ENCODE measurements around the gene PHLPP1.
"Not testable (repeated sequence)": the region's sequence is repeated elsewhere in the genome, so short reads cannot be mapped to it uniquely, and the experiment has no call there.

Gene PHLPP1

DNA sequence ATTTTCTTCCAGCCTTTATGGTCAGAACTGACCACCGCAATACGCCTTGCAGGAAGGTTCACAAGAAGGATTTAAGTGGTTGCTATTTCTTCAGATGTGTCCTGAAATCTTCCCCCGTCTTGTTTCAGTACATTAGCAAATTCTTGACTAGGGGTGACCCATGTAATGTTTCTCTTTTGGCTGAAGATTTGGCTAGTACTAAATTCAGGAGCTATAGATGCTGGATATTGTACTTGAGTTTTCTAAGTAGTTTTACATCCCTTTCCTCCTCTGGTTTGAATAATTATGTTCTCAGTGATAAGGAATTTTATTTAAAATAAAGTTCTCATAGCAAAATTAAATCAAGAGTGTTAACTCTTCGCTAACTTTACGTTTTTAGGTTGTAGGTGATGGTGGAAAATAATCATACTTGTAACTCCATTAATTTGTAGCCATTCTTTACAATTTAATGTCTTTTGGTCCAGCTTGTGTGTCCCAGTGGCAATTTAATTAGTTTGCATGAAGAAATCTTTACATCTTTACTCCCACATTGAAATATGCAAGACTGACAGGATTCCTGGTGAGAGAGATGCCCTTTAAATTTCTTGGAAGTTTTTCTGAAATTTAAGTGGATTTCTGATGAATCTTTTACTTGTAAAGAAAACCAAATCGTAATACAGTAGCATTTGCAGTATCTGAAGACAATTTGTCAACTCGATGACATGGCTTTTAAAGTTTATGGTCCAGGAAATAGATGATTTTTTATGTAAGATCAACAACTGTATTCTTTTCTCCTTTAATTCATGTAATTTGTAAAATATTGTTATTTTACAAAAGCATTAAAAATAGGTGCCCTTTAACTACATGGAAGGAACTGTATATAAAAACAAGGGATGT, 2.8 kb downstream of the PHLPP1 start:
- FAIRE-seq, result peak; percentile 44

DNA sequence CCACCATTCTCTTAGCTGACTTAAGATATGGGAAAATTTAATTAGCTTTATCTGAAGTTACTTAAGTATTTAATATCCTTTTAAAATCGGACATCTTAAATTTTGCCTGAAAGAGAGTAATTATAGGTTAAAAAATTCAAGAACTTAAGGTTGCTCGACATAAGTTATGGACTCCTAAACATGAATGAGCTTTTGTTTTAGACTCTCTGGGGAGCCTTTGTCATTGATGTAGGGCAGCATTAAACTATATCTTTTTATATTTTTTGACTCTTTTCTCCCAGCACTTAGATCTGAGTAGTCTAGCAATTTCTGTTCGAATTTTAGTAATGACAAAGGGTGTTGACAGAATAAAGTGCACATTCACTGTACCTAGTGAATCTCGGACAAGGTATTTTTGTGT, 4.7 kb downstream of the PHLPP1 start:
- FAIRE-seq, result no peak

DNA sequence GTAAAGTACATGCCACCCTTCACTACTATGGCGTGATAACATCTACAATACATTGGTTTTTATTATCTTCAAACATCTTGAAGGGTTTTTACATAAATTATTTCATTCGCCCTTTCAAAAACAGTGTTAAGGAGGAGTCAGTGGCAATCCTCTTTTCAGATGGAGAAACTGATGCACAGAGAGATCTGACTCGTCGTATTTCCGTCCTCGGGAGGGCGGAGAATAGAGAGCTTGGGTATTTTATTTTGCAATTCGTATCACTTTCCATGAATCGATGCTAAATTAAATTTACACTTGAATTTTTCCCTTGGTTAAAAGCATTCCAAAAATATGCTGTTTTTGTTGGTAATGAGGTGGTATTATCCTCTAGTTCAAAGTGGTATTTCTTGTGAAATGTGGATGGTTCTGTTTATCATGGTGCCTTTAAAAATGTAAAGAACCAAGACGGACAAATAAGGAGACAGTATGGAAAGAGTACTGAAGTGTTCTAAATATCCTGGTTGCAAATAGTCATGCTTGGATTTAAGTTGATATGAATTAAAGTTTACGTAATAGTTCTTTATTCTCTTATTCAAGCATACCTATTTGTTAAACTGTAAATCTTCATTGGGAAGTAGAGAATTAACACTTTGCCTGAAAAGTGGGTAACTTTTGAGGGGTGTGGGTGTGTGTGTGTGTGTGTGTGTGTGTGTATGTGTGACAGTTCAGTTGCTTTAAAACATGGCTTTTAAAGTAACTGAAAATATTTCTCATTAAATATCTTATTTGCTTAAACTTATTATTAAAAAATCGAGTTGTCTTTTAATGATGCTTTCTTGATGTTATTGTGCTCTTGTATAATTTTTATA, 5.6 kb downstream of the PHLPP1 start:
- peak; percentile 77 for FAIRE-seq

DNA sequence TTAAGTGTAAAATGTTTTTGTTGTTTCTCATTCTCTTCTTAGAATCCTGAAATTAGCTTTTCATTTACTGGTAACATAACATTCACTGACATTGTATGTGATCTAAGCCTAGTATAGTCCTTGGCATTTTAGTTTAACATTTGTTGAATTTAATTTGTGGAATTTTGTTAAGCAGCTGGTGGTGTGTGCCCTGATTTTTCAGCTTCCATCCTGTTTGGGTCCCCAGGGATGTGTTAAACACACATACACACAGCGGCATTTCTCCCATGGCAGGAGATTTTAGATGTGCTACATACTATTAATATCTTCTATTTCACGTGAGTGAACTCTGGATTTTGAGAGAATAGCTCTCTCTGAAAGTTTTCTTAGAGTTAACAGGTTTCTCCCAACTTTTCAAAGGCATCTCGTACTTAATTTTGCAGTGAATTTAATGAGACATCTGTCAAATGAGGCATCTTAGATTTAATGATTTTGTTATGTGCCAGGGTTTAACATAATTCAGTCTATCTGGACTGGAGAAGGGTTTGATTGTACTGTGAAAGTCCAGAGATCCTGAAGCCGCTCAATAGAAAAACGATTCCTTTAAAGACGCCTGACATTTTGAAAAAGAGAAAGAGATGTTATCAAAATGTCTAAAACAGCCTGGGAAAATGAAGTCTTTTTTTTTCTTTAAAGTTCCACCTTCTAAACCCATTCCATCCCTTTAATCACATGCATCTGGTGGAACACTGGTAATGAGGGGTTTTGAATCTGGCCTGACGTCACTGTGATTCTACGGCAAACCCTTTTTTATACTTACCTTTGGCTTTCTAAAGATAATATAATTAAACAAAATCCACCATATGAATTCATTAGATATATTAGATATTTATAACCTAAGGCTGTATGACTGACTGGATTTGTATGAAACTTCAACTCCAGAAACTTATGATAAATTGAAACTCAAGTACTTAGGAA, 6.8 kb downstream of the PHLPP1 start:
- FAIRE-seq, result no peak

DNA sequence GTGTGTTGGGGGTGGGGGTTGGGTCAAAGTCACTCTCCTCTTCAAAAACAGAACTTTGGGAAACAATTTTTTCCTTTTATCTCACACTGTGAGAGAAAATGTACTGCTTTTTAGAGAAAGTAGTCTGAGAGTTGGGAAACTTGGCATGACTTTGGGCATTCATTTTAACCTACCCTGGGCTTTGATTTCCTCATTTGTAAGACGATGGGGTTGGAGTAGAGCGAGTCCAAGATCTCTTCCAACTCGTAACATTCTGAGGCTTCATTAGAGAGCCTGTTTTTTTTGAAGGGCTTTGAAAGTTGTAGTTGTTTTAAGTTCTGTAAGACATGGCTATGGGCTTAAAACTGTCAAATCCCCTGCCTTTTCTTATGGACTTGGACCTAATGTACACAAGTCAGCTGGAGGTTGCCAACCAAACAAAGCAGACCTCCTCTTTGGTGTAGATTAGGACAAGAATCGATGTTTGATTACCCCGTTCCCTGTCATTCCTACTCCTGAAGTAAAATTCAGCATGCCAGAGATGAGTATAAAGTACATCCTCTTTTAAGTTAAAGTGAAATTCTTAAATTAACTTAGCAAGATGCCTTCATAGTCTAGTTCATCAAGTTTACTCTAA, 8.4 kb downstream of the PHLPP1 start:
- no peak for FAIRE-seq

DNA sequence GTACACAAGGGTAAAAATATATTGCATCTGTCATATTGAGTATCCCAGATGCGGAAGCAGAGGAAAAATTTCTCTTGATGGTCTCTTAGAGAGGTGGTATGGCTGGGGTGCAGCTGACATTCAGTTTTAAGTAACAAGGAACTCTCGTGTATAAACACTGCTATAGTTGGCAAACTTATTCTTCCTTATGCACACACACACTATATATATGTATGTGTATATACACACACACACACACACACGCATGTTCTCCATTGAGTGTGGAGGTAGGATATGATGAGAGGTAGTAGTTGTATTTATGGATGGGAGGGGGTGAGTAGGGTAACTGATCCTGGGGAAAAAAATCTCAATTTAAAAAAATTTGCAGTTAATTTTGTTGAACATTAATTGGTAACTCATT, 10.6 kb downstream of the PHLPP1 start:
- FAIRE-seq, result no peak

DNA sequence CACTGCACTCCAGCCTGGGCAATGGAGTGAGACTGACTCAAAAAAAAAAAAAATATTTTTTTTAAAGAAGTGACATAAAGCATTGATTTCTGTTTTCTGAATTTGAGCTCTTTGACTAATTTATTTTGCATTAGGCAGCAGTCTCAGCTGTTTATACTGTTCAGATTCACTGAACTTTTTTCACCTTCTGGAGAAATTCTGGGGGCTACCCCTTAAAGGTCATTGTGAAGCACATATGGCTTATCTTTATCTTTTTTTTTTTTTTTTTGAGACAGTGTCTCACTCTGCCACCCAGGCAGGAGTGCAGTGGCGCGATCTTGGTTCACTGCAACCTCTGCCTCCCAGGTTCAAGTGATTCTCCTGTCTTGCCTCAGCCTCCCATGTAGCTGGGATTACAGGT, 12.9 kb downstream of the PHLPP1 start:
- FAIRE-seq, result no peak

DNA sequence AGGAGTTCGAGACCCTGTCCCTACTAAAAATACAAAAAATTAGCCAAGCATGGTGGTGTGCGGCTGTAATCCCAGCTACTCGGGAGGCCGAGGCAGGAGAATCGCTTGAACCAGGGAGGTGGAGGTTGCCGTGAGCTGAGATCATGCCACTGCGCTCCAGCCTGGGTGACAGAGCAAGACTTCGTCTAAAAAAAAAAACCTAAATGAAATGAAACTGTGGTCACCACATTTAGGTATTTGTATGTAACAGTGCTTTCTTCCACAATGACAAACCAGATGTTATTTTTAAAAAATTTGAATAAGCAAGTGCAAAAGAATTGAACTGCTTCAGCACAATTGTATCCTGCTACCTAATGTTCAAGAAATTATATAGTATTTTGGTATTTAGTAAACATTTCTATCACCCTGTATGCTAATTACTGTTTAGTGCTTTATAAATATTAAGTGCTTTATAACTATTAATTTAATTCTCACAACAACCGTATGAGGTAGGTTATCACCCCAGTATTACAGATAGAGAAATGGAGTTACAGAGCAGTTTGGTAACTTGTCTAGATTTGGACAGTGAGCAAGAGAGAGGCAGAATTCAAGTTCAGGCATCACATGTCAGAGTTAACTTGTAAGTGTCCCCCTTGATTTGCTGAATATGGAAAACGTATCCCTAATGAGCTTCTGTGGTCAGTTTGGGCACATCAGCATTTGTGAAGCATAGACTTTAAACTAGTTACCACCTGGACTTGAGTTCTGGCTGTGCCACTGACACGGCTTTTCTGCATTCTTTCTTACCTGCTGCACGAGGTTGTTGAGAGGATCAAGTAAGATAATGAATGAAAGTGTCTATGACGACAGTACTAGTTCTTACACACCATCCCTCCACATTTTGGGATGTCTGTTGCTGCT, 14.4 kb downstream of the PHLPP1 start:
- FAIRE-seq, result no peak

DNA sequence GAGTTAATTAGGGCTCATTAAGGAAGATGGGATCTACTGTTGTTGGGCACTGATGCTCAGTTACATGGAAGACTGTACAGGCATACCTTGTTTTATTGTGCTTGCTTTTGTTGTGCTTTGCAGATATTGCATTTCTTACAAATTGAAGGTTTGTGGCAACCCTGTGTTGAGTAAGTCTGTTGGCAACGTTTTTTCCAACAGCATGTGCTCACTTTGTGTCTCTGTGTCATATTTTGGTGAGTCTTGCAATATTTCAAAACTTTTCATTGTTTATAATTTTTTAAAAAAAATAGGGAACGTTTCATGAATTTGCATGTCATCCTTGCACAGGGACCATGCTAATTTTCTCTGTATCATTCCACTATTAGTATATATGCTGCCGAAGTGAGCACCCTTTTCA, 15.6 kb downstream of the PHLPP1 start:
- FAIRE-seq, result no peak

DNA sequence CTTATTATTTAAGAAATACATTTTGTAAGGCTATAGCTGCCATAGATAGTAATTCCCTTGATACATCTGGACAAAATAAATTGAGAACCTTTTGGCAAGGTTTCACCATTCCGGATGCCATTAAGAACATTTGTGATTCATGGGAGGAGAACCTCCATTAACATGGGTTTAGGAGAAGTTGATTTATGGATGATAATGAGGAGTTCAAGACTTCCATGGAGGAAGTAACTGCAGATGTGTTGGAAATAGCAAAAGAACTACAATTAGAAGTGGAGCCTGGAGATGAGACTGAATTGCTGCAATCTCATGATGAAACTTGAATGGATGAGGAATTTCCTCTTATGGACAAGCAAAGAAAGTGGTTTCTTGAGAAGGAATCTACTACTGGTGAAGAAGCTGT, 17.3 kb downstream of the PHLPP1 start:
- no peak for FAIRE-seq

DNA sequence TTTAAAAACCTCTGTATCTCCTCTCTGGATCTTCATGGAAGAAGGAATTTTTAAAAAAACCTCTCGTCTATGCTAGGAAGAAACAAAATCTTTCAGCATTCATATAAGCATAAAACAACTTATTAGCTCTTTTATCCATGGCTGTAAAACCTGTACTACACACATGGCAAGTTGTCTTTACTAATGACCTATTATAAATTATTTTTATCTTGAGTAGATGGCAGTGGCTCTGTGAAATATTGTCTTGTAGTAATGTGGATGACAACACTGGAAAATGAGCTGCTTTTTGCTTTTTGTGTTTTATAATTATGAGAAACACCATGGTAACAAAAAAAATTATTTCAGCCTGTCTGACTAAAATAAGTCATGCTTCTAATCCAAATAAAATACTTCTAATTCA, 18.9 kb downstream of the PHLPP1 start:
- FAIRE-seq, result no peak

DNA sequence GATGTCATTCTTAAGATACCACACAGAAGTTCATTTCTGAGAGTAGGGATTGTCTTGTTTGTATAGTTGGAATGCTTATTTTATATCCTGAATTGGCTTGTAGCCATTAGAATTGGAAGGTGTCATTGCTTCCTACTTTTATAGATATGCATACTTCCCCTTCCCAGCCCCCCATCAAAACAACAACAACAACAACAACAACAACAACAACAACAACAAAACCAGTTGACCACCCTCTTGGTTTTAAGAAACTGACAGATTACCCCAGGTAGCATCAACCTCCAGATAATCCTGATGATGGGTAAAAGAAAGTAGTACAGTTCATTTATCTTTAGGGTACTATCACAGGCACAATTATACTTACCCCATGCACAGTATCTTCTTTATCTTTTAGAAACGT, 20.0 kb downstream of the PHLPP1 start:
- no peak for FAIRE-seq

DNA sequence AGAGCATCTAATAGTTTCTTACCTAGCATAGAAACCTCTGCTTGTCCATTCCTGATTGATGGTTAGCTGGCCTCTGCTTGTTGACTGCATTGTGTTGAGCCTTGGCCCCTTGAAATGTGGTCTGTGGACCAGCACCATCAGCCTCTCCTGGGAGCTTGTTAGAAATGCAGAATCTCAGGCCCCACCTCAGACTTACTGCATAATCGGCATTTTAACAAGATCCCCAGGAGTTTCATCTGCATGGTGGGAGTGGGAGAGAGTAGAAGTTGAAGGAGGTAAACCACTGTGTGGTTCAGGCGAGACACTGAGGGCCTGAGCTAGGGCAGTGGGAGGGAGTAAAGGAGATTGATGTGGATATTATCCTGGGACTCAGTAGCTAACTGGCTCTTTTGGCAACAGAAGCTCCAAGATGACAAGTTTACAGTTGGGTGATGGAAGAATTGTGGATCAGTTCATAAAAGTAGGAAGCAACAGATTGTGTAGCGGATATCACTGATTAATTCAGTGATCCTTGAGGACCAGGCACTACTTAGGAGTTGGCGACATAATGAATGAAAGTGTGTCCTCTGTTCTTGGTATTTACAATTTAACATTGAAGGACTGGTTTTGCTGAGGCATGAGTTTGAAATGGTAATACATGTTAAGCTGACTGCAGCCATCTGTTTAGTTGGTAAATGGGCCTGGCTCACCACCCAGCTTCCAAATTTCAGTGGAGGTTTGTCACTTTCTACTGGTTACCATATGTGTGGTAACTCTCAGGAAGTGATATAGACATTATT, 20.9 kb downstream of the PHLPP1 start:
- FAIRE-seq, result no peak

DNA sequence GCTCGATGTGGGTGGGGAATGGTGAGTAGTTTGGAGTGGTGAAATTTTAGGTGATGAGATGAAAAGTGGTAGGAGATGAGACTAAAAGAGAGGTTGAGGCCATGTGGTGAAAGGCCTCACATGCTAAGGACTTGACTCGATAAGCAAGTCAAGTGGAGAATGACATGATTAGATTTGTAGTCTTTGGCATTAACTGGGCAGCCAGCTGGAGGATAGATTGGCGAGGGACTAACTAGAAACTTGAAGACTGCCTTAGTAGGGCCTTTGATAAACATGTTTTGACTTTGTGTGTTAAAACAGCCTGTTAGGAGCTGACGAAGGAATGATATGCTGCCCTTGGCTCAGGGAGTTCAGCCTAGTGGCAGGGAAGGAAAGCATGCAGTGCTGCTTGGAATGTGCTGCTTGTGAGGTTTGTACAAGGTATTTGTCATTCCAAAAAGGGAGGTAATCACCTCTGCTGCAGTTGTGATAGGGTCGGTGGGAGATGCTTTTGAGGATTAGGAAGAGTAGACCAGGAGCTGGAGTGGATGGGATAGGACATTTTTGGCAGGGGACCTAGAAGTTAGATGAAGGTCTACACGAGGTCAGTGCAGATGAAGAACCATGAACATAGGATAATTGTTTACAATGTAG, 22.0 kb downstream of the PHLPP1 start:
- no peak for FAIRE-seq

DNA sequence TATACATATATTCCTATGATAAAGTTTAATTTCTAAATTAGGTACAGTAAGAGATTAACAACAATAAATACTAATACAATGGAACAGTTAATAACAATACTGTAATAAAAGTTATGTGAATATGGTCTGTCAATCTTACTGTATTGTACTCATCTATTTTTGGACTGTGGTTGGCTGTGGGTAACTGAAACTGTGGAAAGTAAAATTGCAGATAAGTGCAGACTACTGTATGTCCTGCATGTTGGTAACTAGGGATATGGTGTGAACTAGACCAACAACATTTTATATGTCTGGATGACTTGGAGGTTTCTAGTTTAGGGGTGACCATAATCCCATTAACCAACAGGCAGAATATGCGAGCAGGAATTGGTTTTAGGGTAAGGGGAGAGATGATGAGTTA, 23.3 kb downstream of the PHLPP1 start:
- FAIRE-seq, result no peak

DNA sequence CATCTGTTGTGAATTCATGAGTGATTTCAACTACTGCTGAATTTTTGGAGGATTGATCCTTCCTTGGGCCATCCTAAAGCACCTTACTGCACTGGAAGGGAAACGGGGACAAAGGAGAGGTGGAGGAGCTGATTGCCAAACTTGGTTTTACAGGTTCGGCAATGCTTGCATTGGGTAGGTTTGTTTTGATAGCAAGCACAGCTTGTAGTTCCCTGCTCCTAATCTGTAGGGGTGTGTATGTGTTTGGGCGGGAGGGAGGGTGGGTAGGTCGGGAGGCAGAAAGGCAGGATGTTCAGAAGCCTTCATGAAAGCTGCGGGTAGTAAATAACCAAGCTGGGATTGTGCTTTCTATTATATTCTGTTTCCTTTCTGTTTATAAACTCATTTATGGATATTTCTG, 24.6 kb downstream of the PHLPP1 start:
- FAIRE-seq, result no peak

DNA sequence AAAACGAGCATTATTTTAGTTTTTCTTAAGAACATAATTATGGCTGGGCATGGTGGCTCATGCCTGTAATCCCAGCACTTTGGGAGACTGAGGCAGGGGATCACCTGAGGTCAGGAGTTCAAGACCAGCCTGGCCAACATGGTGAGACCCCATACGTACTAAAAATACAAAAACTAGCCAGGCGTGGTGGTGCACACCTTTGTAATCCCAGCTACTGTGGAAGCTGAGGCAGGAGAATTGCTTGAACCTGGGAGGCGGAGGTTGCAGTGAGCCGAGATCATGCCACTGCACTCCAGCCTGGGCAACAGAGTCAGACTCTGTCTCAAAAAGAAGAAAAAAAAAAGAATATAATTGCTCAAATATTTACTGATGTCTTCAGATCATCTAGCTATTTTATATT, 25.3 kb downstream of the PHLPP1 start:
- FAIRE-seq, result not testable (repeated sequence)

DNA sequence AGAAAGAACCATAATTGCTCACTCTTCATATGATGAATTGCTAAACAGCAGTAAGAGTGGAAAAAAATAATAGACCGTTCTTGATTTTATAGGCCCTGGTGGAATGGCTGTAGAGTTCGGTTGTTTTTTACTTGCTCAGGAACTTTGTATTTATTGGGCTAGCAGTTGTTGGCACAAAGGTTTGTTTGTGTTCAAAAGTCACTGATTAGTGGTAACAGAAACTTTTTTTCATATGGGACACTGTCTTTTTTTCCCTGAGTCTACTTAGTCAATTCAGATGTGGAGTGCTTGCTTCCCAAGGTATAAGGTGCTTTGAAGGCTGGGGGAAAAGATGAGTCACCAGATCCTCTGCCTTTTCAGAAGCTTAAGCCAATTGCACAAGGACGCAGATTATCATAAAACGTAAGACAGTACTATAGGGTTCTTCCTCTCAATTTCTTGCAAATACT, 25.8 kb downstream of the PHLPP1 start:
- FAIRE-seq, result no peak

DNA sequence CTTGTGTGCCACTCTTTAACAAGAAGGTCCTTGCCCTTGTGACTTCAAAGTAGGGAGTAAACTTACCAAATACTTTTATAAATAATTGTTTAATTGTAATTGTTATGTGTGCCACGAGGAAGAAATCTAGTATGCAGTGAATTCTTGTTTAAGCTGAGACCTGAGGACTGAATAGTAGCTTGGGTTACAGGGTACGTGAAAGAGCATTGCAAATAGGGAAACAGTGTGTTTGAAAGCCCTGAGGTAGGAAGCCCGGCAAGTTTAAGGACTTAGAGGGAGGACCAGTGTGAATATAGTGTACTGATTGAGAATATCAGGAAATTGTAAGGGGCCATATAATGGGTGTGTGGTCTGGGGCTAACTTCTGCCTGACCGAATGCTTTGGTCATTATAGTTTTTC, 26.2 kb downstream of the PHLPP1 start:
- no peak for FAIRE-seq
